ENCODE measurements around the gene CLPTM1L.

The CLPTM1L gene

GRCh38 chr5:1315709-1316587, 29.0 kb downstream of the CLPTM1L start:
- Histone ChIP-seq H3K4me1 (ENCODE audit: insufficient read depth, low read length) (peaks cover 20% of the 10 kb centered on the region), H3K27ac (ENCODE audit: low read depth, low read length) (peak overlapping the region; percentile 55; the same call in 1 of the 2 replicates), H3K27me3 (ENCODE audit: insufficient read depth, low read length) (no peaks in the 10 kb centered on the region), H3K36me3 (ENCODE audit: insufficient read depth, low read length) (peaks cover 39% of the 10 kb centered on the region), H3K9me3 (ENCODE audit: insufficient read depth, low read depth, low read length) (peaks cover 1% of the 10 kb centered on the region; the same call in 1 of the 2 replicates), H3K4me3 (ENCODE audit: low read length) (peak overlapping the region; percentile 9; the same call in 1 of the 2 replicates), H3K9ac (ENCODE audit: low read depth, low read length) (peak overlapping the region; percentile 9; the same call in 1 of the 2 replicates)
- WGBS: 59% methylated on average over 33 of the region's 33 CpGs

GRCh38 chr5:1315018-1315708, 29.7 kb downstream of the CLPTM1L start:
- Histone ChIP-seq H3K36me3 (ENCODE audit: insufficient read depth, low read length) (peaks cover 32% of the 10 kb centered on the region), H3K4me1 (ENCODE audit: insufficient read depth, low read length) (peaks cover 20% of the 10 kb centered on the region), H3K27me3 (ENCODE audit: insufficient read depth, low read length) (no peaks in the 10 kb centered on the region), H3K4me3 (ENCODE audit: low read length) (no peak overlapping the region), H3K27ac (ENCODE audit: low read depth, low read length) (no peak overlapping the region), H3K9me3 (ENCODE audit: insufficient read depth, low read depth, low read length) (peaks cover 9% of the 10 kb centered on the region; the same call in 1 of the 2 replicates), H3K9ac (ENCODE audit: low read depth, low read length) (no peak overlapping the region)
- WGBS: 89% methylated on average over 13 of the region's 13 CpGs

DNA sequence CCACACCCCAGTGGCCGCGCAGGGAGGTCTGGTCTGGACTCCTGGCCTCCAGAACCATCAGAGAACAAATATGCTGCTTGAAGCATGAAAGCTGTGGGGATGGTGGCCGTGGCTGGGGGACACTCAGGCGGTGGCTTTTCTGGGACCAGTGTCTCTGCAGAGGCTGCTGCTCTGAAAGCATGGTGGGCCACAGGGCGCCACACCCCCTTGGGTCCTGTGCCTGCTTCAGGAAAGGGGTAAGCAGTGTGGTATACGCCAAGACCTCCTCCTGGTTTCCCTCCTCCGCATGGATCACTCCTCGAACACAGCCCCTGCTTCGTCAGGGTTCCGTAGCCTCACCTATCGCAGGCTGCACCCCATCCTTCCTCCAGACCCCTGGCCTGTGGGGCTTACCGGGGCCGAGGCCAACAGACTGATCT, 30.3 kb downstream of the CLPTM1L start:
- H3K27me3 ChIP-seq (ENCODE audit: insufficient read depth, low read length): no peaks in the 10 kb centered on the region
- peaks cover 20% of the 10 kb centered on the region for H3K4me1 ChIP-seq (ENCODE audit: insufficient read depth, low read length)
- H3K4me3 ChIP-seq (ENCODE audit: low read length): no peak overlapping the region
- H3K9me3 ChIP-seq (ENCODE audit: insufficient read depth, low read depth, low read length): peaks cover 11% of the 10 kb centered on the region; the same call in 1 of the 2 replicates
- 94% methylated on average over 13 of the region's 13 CpGs for WGBS
- H3K36me3 ChIP-seq (ENCODE audit: insufficient read depth, low read length): peaks cover 26% of the 10 kb centered on the region
- H3K27ac ChIP-seq (ENCODE audit: low read depth, low read length): no peak overlapping the region
- H3K9ac ChIP-seq (ENCODE audit: low read depth, low read length): no peak overlapping the region

GRCh38 chr5:1312993-1313833, 31.7 kb downstream of the CLPTM1L start:
- Histone ChIP-seq H3K4me3 (ENCODE audit: low read length) (no peak overlapping the region), H3K36me3 (ENCODE audit: insufficient read depth, low read length) (peaks cover 13% of the 10 kb centered on the region), H3K4me1 (ENCODE audit: insufficient read depth, low read length) (peaks cover 20% of the 10 kb centered on the region), H3K27ac (ENCODE audit: low read depth, low read length) (no peak overlapping the region), H3K27me3 (ENCODE audit: insufficient read depth, low read length) (no peaks in the 10 kb centered on the region), H3K9me3 (ENCODE audit: insufficient read depth, low read depth, low read length) (peaks cover 11% of the 10 kb centered on the region; the same call in 1 of the 2 replicates), H3K9ac (ENCODE audit: low read depth, low read length) (no peak overlapping the region)
- 90% methylated on average over 25 of the region's 25 CpGs for WGBS

GRCh38 chr5:1312206-1312605, 32.7 kb downstream of the CLPTM1L start:
- peaks cover 11% of the 10 kb centered on the region; the same call in 1 of the 2 replicates for H3K9me3 ChIP-seq (ENCODE audit: insufficient read depth, low read depth, low read length)
- H3K4me3 ChIP-seq (ENCODE audit: low read length): no peak overlapping the region
- WGBS: 93% methylated on average over 7 of the region's 7 CpGs
- H3K9ac ChIP-seq (ENCODE audit: low read depth, low read length): no peak overlapping the region
- H3K36me3 ChIP-seq (ENCODE audit: insufficient read depth, low read length): peaks cover 3% of the 10 kb centered on the region; the same call in 1 of the 2 replicates
- no peak overlapping the region for H3K27ac ChIP-seq (ENCODE audit: low read depth, low read length)
- H3K4me1 ChIP-seq (ENCODE audit: insufficient read depth, low read length): peaks cover 20% of the 10 kb centered on the region
- no peaks in the 10 kb centered on the region for H3K27me3 ChIP-seq (ENCODE audit: insufficient read depth, low read length)

GRCh38 chr5:1311439-1312055, 33.4 kb downstream of the CLPTM1L start:
- no peaks in the 10 kb centered on the region for H3K27me3 ChIP-seq (ENCODE audit: insufficient read depth, low read length)
- H3K9me3 ChIP-seq (ENCODE audit: insufficient read depth, low read depth, low read length): peaks cover 11% of the 10 kb centered on the region; the same call in 1 of the 2 replicates
- H3K36me3 ChIP-seq (ENCODE audit: insufficient read depth, low read length): no peaks in the 10 kb centered on the region
- H3K4me3 ChIP-seq (ENCODE audit: low read length): no peak overlapping the region
- H3K4me1 ChIP-seq (ENCODE audit: insufficient read depth, low read length): peaks cover 15% of the 10 kb centered on the region
- no peak overlapping the region for H3K9ac ChIP-seq (ENCODE audit: low read depth, low read length)
- WGBS: 92% methylated on average over 15 of the region's 15 CpGs
- H3K27ac ChIP-seq (ENCODE audit: low read depth, low read length): no peak overlapping the region

- H3K9me3 ChIP-seq (ENCODE audit: insufficient read depth, low read depth, low read length): peaks cover 11% of the 10 kb centered on the region; the same call in 1 of the 2 replicates
- no peak overlapping the region for H3K9ac ChIP-seq (ENCODE audit: low read depth, low read length)
- no peaks in the 10 kb centered on the region for H3K27me3 ChIP-seq (ENCODE audit: insufficient read depth, low read length)
- H3K27ac ChIP-seq (ENCODE audit: low read depth, low read length): no peak overlapping the region
- no peaks in the 10 kb centered on the region for H3K36me3 ChIP-seq (ENCODE audit: insufficient read depth, low read length)
- no peak overlapping the region for H3K4me3 ChIP-seq (ENCODE audit: low read length)
- 90% methylated on average over 7 of the region's 7 CpGs for WGBS
- peaks cover under 1% of the 10 kb centered on the region; the same call in 1 of the 2 replicates for H3K4me1 ChIP-seq (ENCODE audit: insufficient read depth, low read length)
Observed at GRCh38 chr5:1310118-1310517, 34.8 kb downstream of the CLPTM1L start.

GRCh38 chr5:1304033-1304432, 40.9 kb downstream of the CLPTM1L start:
- Histone ChIP-seq H3K9ac (ENCODE audit: low read depth, low read length) (no peak overlapping the region), H3K9me3 (ENCODE audit: insufficient read depth, low read depth, low read length) (no peaks in the 10 kb centered on the region), H3K36me3 (ENCODE audit: insufficient read depth, low read length) (no peaks in the 10 kb centered on the region), H3K27ac (ENCODE audit: low read depth, low read length) (no peak overlapping the region), H3K4me1 (ENCODE audit: insufficient read depth, low read length) (no peaks in the 10 kb centered on the region), H3K27me3 (ENCODE audit: insufficient read depth, low read length) (no peaks in the 10 kb centered on the region), H3K4me3 (ENCODE audit: low read length) (no peak overlapping the region)
- WGBS: 79% methylated on average over 1 of the region's 2 CpGs

- Histone ChIP-seq H3K27ac (ENCODE audit: low read depth, low read length) (no peak overlapping the region), H3K4me1 (ENCODE audit: insufficient read depth, low read length) (no peaks in the 10 kb centered on the region), H3K9me3 (ENCODE audit: insufficient read depth, low read depth, low read length) (no peaks in the 10 kb centered on the region), H3K27me3 (ENCODE audit: insufficient read depth, low read length) (peaks cover under 1% of the 10 kb centered on the region; the same call in 1 of the 2 replicates), H3K36me3 (ENCODE audit: insufficient read depth, low read length) (no peaks in the 10 kb centered on the region), H3K4me3 (ENCODE audit: low read length) (no peak overlapping the region), H3K9ac (ENCODE audit: low read depth, low read length) (no peak overlapping the region)
- 98% methylated on average over 2 of the region's 2 CpGs for WGBS
Observed at GRCh38 chr5:1302258-1302657, 42.6 kb downstream of the CLPTM1L start.

DNA sequence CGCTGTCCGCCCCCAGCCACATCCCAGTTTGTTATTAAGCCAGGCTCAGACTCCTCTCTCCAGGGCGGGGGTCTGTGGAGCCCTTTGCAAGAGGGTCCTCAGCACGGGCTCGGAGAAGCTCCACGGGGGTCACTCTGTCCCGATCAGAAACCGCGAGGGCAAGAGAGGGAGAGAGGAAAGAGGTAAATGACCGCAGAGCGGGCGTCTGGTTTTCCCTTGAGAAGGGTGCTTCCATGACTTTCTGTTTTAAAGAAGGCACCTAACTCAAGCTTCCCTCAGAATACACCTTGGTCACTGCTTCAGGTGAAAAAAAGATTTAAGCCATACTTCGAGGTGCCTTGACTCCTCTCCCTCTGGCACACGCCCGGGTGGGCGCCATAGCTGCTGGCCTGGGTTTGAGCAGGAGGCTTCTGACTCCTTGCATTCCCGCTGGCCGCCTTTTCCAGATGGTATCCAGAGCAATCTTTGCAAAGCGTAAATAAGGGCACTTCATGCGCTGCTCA, 44.3 kb downstream of the CLPTM1L start:
- Histone ChIP-seq H3K4me3 (ENCODE audit: low read length) (no peak overlapping the region), H3K27me3 (ENCODE audit: insufficient read depth, low read length) (peaks cover 14% of the 10 kb centered on the region), H3K4me1 (ENCODE audit: insufficient read depth, low read length) (no peaks in the 10 kb centered on the region), H3K9ac (ENCODE audit: low read depth, low read length) (no peak overlapping the region), H3K36me3 (ENCODE audit: insufficient read depth, low read length) (no peaks in the 10 kb centered on the region), H3K27ac (ENCODE audit: low read depth, low read length) (no peak overlapping the region), H3K9me3 (ENCODE audit: insufficient read depth, low read depth, low read length) (no peaks in the 10 kb centered on the region)
- WGBS: 93% methylated on average over 20 of the region's 20 CpGs

All from HUES64 (cell line).